Coronary artery (tissue), 2 donors: Measurements from ENCODE around the gene JMJD6.
"Not testable (repeated sequence)": the region's sequence is repeated elsewhere in the genome, so short reads cannot be mapped to it uniquely, and the experiment has no call there.

Experiments used
- DNase-seq: peaks from one replicate; pipeline ENCODE4 v3.0.0-alpha.2; 2017; ENCODE audit warnings: low spot score
- H3K27ac ChIP-seq, 2 donors: fragments of 200-600 bp; sonication (generic); one replicate each; pipeline ENCODE4 v1.5.1; 2016 to 2019
- H3K4me3 ChIP-seq: fragments of 200-600 bp; sonication (generic); 2 replicates; pipeline ENCODE4 v1.5.1; 2016; ENCODE audit warnings: mild to moderate bottlenecking, moderate library complexity
- CTCF ChIP-seq: fragments of 200-600 bp; sonication (generic); IDR thresholded peaks from one replicate; pipeline ENCODE4 v1.5.1; 2019; ENCODE audit warnings: antibody characterized with exemption

JMJD6 gene

GRCh38 chr17:76700270-76700616, 26.2 kb downstream of the JMJD6 start:
- Histone ChIP-seq H3K4me3 (peak overlapping the region; percentile 62), H3K27ac (peak overlapping the region; percentile 76 to 92)
- no peak for TF ChIP-seq CTCF
- no peak for DNase-seq

- Histone ChIP-seq H3K4me3 (peak overlapping the region; percentile 44), H3K27ac (peak overlapping the region; percentile 67 to 92)
- not testable (repeated sequence) for DNase-seq
These were observed 27.9 kb downstream of the JMJD6 start for GRCh38 chr17:76698466-76698977.

GRCh38 chr17:76697702-76698465, 28.5 kb downstream of the JMJD6 start:
- Histone ChIP-seq H3K27ac (peak overlapping the region; percentile 67 to 92), H3K4me3 (peak overlapping the region; percentile 44)
- DNase-seq: no peak
- no peak for TF ChIP-seq CTCF

GRCh38 chr17:76696763-76697701, 29.4 kb downstream of the JMJD6 start:
- H3K4me3 ChIP-seq: peak overlapping the region; percentile 44
- TF ChIP-seq CTCF: no peak
- H3K27ac ChIP-seq: peak overlapping the region; percentile 67 to 92
- DNase-seq: no peak

GRCh38 chr17:76695059-76695831, 31.2 kb downstream of the JMJD6 start:
- no peak for TF ChIP-seq CTCF
- DNase-seq: no peak
- H3K4me3 ChIP-seq: peak overlapping the region; percentile 39
- H3K27ac ChIP-seq: peak overlapping the region in 1 of 2 donors; percentile 57

GRCh38 chr17:76691379-76692191, 34.8 kb downstream of the JMJD6 start:
- Histone ChIP-seq H3K27ac (peak overlapping the region in 1 of 2 donors; percentile 20), H3K4me3 (no peak overlapping the region)
- DNase-seq: no peak
- no peak for TF ChIP-seq CTCF
